Measurements from ENCODE around the gene THSD7A. TPM values are rescaled to one million over a fixed set of nuclear protein-coding genes. Genes with fewer than 3 reads are reported as not detected.

THSD7A gene
- total and polyA plus RNA-seq, 7 experiments from 2014 or later, result 1.2 to 1.3 TPM; not detected in 5

- Histone ChIP-seq H3K9me3 (ENCODE audit: control insufficient read depth in 2 of 3, low read length in 3 of 3) (no peaks in the 10 kb centered on the region), H3K27me3 (ENCODE audit: control insufficient read depth in 2 of 2, insufficient read depth in 2 of 2, low read length in 2 of 2) (no peaks in the 10 kb centered on the region), H3K27ac (ENCODE audit: low read depth, low read length) (no peak overlapping the region), H3K4me3 (ENCODE audit: low read length) (no peak overlapping the region), H3K36me3 (ENCODE audit: control insufficient read depth in 2 of 3, insufficient read depth in 3 of 3, low read length in 3 of 3) (no peaks in the 10 kb centered on the region), H3K4me1 (ENCODE audit: control insufficient read depth in 2 of 2, insufficient read depth in 2 of 2, low read length in 2 of 2) (no peaks in the 10 kb centered on the region)
- ChIA-PET CTCF (no interaction called here), POLR2A (no interaction called here)
- Mint-ChIP-seq H3K27ac (no peak overlapping the region), H3K27me3 (no peaks in the 10 kb centered on the region), H3K4me1 (no peaks in the 10 kb centered on the region), H3K9me3 (peaks cover 0 to 4% (median 0%) of the 10 kb centered on the region in 11 donors), H3K4me3 (no peak overlapping the region), H3K36me3 (no peaks in the 10 kb centered on the region)
- DNase-seq, result no peak
- intact Hi-C loops (cut with micrococcal nuclease), result no loop called here
- ATAC-seq, result no peak
Observed at GRCh38 chr7:11753433-11753832, 78.6 kb downstream of the THSD7A start.

GRCh38 chr7:11751807-11752389, 80.1 kb downstream of the THSD7A start:
- no peak overlapping the region for H3K27ac ChIP-seq (ENCODE audit: low read depth, low read length)
- POLR2A ChIA-PET, result no interaction called here
- ATAC-seq (no peak), DNase-seq (no peak)
- no peaks in the 10 kb centered on the region for H3K36me3 ChIP-seq (ENCODE audit: control insufficient read depth in 2 of 3, insufficient read depth in 3 of 3, low read length in 3 of 3)
- no peaks in the 10 kb centered on the region for H3K9me3 ChIP-seq (ENCODE audit: control insufficient read depth in 2 of 3, low read length in 3 of 3)
- no peaks in the 10 kb centered on the region for H3K4me1 ChIP-seq (ENCODE audit: control insufficient read depth in 2 of 2, insufficient read depth in 2 of 2, low read length in 2 of 2)
- Mint-ChIP-seq H3K4me1 (no peaks in the 10 kb centered on the region), H3K36me3 (no peaks in the 10 kb centered on the region), H3K4me3 (no peak overlapping the region), H3K9me3 (peaks cover 0 to 6% (median 0%) of the 10 kb centered on the region in 11 donors), H3K27me3 (no peaks in the 10 kb centered on the region), H3K27ac (no peak overlapping the region)
- CTCF ChIA-PET, result no interaction called here
- no peak overlapping the region for H3K4me3 ChIP-seq (ENCODE audit: low read length)
- intact Hi-C loops (cut with micrococcal nuclease), result no loop called here
- no peaks in the 10 kb centered on the region for H3K27me3 ChIP-seq (ENCODE audit: control insufficient read depth in 2 of 2, insufficient read depth in 2 of 2, low read length in 2 of 2)

GRCh38 chr7:11751315-11751714, 80.7 kb downstream of the THSD7A start:
- Histone ChIP-seq H3K36me3 (ENCODE audit: control insufficient read depth in 2 of 3, insufficient read depth in 3 of 3, low read length in 3 of 3) (no peaks in the 10 kb centered on the region), H3K9me3 (ENCODE audit: control insufficient read depth in 2 of 3, low read length in 3 of 3) (no peaks in the 10 kb centered on the region), H3K4me1 (ENCODE audit: control insufficient read depth in 2 of 2, insufficient read depth in 2 of 2, low read length in 2 of 2) (no peaks in the 10 kb centered on the region), H3K27me3 (ENCODE audit: control insufficient read depth in 2 of 2, insufficient read depth in 2 of 2, low read length in 2 of 2) (no peaks in the 10 kb centered on the region), H3K27ac (ENCODE audit: low read depth, low read length) (no peak overlapping the region), H3K4me3 (ENCODE audit: low read length) (no peak overlapping the region)
- no peak overlapping the region for H3K4me3 Mint-ChIP-seq
- no peaks in the 10 kb centered on the region for H3K36me3 Mint-ChIP-seq
- no peak overlapping the region for H3K27ac Mint-ChIP-seq
- ChIA-PET POLR2A (no interaction called here), CTCF (no interaction called here)
- peaks cover 0 to 6% (median 0%) of the 10 kb centered on the region in 11 donors for H3K9me3 Mint-ChIP-seq
- no peak for ATAC-seq
- intact Hi-C loops (cut with micrococcal nuclease), result no loop called here
- no peaks in the 10 kb centered on the region for H3K4me1 Mint-ChIP-seq
- DNase-seq, result no peak
- no peaks in the 10 kb centered on the region for H3K27me3 Mint-ChIP-seq

DNA sequence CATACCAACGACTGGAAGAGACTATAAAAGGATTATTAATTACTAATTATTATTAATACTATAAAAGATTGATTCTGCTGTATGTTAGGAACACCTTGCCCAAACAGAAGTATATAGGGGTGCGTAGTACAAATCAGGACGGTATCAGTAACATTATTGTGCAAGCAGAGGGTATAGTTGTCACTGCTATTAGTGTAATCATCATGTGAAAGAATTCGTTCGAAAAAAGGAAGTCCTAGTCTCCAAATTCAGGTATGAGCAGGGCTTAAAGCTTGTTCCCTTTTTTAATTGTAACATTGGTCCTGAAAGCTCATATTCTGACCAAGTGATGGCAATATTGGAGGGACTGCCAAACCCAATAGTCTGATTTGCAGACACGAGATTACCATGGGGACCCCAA, 81.8 kb downstream of the THSD7A start:
- ChIA-PET POLR2A (no interaction called here), CTCF (no interaction called here)
- Histone ChIP-seq H3K4me1 (ENCODE audit: control insufficient read depth in 2 of 2, insufficient read depth in 2 of 2, low read length in 2 of 2) (no peaks in the 10 kb centered on the region), H3K27me3 (ENCODE audit: control insufficient read depth in 2 of 2, insufficient read depth in 2 of 2, low read length in 2 of 2) (no peaks in the 10 kb centered on the region), H3K36me3 (ENCODE audit: control insufficient read depth in 2 of 3, insufficient read depth in 3 of 3, low read length in 3 of 3) (no peaks in the 10 kb centered on the region), H3K27ac (ENCODE audit: low read depth, low read length) (no peak overlapping the region), H3K9me3 (ENCODE audit: control insufficient read depth in 2 of 3, low read length in 3 of 3) (no peaks in the 10 kb centered on the region), H3K4me3 (ENCODE audit: low read length) (no peak overlapping the region)
- H3K27ac Mint-ChIP-seq, result no peak overlapping the region
- no peaks in the 10 kb centered on the region for H3K4me1 Mint-ChIP-seq
- H3K27me3 Mint-ChIP-seq, result no peaks in the 10 kb centered on the region
- H3K4me3 Mint-ChIP-seq, result no peak overlapping the region
- H3K9me3 Mint-ChIP-seq, result peaks cover 0 to 6% (median 0%) of the 10 kb centered on the region in 11 donors
- no peaks in the 10 kb centered on the region for H3K36me3 Mint-ChIP-seq
- intact Hi-C loops (cut with micrococcal nuclease), result no loop called here
- no peak for DNase-seq
- peak; percentile 59 for ATAC-seq

- ATAC-seq, result peak; percentile 52
- peaks cover 0 to 6% (median 0%) of the 10 kb centered on the region in 11 donors for H3K9me3 Mint-ChIP-seq
- no peaks in the 10 kb centered on the region for H3K36me3 Mint-ChIP-seq
- ChIA-PET POLR2A (no interaction called here), CTCF (no interaction called here)
- Histone ChIP-seq H3K4me3 (ENCODE audit: low read length) (no peak overlapping the region), H3K27ac (ENCODE audit: low read depth, low read length) (no peak overlapping the region), H3K4me1 (ENCODE audit: control insufficient read depth in 2 of 2, insufficient read depth in 2 of 2, low read length in 2 of 2) (no peaks in the 10 kb centered on the region), H3K9me3 (ENCODE audit: control insufficient read depth in 2 of 3, low read length in 3 of 3) (no peaks in the 10 kb centered on the region), H3K27me3 (ENCODE audit: control insufficient read depth in 2 of 2, insufficient read depth in 2 of 2, low read length in 2 of 2) (no peaks in the 10 kb centered on the region), H3K36me3 (ENCODE audit: control insufficient read depth in 2 of 3, insufficient read depth in 3 of 3, low read length in 3 of 3) (no peaks in the 10 kb centered on the region)
- no peak for DNase-seq
- H3K4me3 Mint-ChIP-seq, result no peak overlapping the region
- no peak overlapping the region for H3K27ac Mint-ChIP-seq
- no peaks in the 10 kb centered on the region for H3K27me3 Mint-ChIP-seq
- intact Hi-C loops (cut with micrococcal nuclease), result no loop called here
- H3K4me1 Mint-ChIP-seq, result no peaks in the 10 kb centered on the region
Observed at GRCh38 chr7:11749629-11750028, 82.4 kb downstream of the THSD7A start.

- POLR2A ChIA-PET, result no interaction called here
- no peaks in the 10 kb centered on the region for H3K36me3 Mint-ChIP-seq
- no peak overlapping the region for H3K27ac ChIP-seq (ENCODE audit: low read depth, low read length)
- H3K27me3 Mint-ChIP-seq, result no peaks in the 10 kb centered on the region
- H3K4me1 Mint-ChIP-seq, result no peaks in the 10 kb centered on the region
- no peak for DNase-seq
- no peak for ATAC-seq
- no peak overlapping the region for H3K4me3 Mint-ChIP-seq
- no peak overlapping the region for H3K4me3 ChIP-seq (ENCODE audit: low read length)
- no peaks in the 10 kb centered on the region for H3K36me3 ChIP-seq (ENCODE audit: control insufficient read depth in 2 of 3, insufficient read depth in 3 of 3, low read length in 3 of 3)
- no peaks in the 10 kb centered on the region for H3K4me1 ChIP-seq (ENCODE audit: control insufficient read depth in 2 of 2, insufficient read depth in 2 of 2, low read length in 2 of 2)
- intact Hi-C loops (cut with micrococcal nuclease), result no loop called here
- CTCF ChIA-PET, result no interaction called here
- H3K9me3 ChIP-seq (ENCODE audit: control insufficient read depth in 2 of 3, low read length in 3 of 3), result no peaks in the 10 kb centered on the region
- H3K9me3 Mint-ChIP-seq, result peaks cover 0 to 6% (median 0%) of the 10 kb centered on the region in 11 donors
- H3K27me3 ChIP-seq (ENCODE audit: control insufficient read depth in 2 of 2, insufficient read depth in 2 of 2, low read length in 2 of 2), result no peaks in the 10 kb centered on the region
- no peak overlapping the region for H3K27ac Mint-ChIP-seq
Observed at GRCh38 chr7:11748884-11749283, 83.1 kb downstream of the THSD7A start.

DNA sequence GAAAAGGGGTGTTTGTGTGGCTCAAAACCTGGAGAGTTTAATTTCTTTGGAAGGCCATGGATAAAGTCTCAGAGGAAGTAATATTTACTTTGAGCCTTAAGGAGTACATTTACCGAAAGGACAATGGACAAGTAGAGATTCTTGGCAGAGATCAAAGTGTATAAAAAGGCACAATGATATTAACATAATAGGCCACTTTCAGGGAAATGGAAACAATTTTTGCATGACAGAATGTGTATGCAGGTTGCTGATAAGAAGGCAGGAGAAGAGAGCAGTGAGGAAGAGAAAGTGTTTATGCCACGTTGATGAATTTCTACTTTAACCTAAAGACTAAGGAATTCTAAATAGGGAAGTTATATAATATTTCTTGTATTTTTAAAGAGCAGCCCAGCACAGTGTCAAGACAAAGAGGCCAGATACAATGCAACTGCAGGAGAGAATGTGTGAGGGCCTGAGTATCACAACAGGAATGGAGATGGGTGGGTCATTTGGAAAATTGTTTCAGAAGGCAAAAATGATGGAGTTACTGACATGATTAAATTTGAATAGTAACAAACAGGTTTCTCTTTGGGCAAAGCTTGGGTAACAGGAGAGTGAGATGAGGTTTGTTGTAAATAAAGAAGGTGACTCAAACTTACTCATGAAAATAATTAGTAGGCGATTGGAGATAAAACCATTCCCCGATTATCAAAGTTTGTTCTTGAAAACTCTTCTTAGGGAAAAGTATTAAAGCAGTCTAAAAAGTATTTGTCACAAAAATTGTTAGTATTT, 84.1 kb downstream of the THSD7A start:
- H3K27ac Mint-ChIP-seq, result no peak overlapping the region
- H3K9me3 ChIP-seq (ENCODE audit: control insufficient read depth in 2 of 3, low read length in 3 of 3), result no peaks in the 10 kb centered on the region
- POLR2A ChIA-PET, result no interaction called here
- intact Hi-C loops (cut with micrococcal nuclease), result no loop called here
- H3K27me3 Mint-ChIP-seq, result no peaks in the 10 kb centered on the region
- CTCF ChIA-PET, result no interaction called here
- DNase-seq, result no peak
- no peak overlapping the region for H3K27ac ChIP-seq (ENCODE audit: low read depth, low read length)
- H3K4me1 ChIP-seq (ENCODE audit: control insufficient read depth in 2 of 2, insufficient read depth in 2 of 2, low read length in 2 of 2), result no peaks in the 10 kb centered on the region
- no peak overlapping the region for H3K4me3 ChIP-seq (ENCODE audit: low read length)
- H3K4me1 Mint-ChIP-seq, result no peaks in the 10 kb centered on the region
- H3K4me3 Mint-ChIP-seq, result no peak overlapping the region
- no peaks in the 10 kb centered on the region for H3K36me3 ChIP-seq (ENCODE audit: control insufficient read depth in 2 of 3, insufficient read depth in 3 of 3, low read length in 3 of 3)
- H3K36me3 Mint-ChIP-seq, result no peaks in the 10 kb centered on the region
- H3K27me3 ChIP-seq (ENCODE audit: control insufficient read depth in 2 of 2, insufficient read depth in 2 of 2, low read length in 2 of 2), result no peaks in the 10 kb centered on the region
- ATAC-seq, result no peak
- peaks cover 0 to 6% (median 0%) of the 10 kb centered on the region in 11 donors for H3K9me3 Mint-ChIP-seq
